Stomach (tissue), 4 donors: Measurements from ENCODE around the gene SBF2.

Source experiments
- EP300 ChIP-seq: sonication (generic); formaldehyde crosslinking; IDR thresholded peaks from one replicate; pipeline ENCODE4 v1.6.1; 2017; ENCODE audit warnings: antibody characterized with exemption
- TF ChIP-seq, protein P1 (sequence below), 7 experiments: fragments of 450-650 bp in 4 of 7; fragments of 200-600 bp in 3 of 7; sonication (generic) in 3 of 7; IDR thresholded peaks; one replicate each; pipeline ENCODE4 v1.5.1; 2016 to 2019; ENCODE audit warnings: antibody characterized with exemption in 7 of 7, control low read depth in 2 of 7, mild to moderate bottlenecking in 1 of 7

DNA sequence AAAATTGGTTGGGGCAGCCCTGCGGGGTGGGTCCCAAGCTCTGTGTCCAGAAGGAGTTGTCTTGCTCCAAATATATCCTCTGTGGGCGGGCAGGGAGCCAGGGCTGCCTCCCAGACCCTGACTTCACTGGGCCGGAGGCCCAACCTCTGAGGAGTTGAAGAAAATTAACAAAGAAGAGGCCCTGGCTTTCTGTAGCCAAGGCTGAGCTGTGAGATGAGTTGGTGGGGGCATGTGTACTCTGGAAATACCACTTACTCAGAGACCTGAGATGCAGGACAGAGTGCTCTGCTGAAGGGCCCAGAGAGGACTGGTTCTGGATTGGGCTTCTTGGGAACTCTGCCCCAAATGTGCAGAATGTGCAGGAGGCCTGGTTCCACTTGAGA, 533.8 kb downstream of the SBF2 start:
- TF ChIP-seq EP300, result no peak
- TF ChIP-seq, protein P1, sequence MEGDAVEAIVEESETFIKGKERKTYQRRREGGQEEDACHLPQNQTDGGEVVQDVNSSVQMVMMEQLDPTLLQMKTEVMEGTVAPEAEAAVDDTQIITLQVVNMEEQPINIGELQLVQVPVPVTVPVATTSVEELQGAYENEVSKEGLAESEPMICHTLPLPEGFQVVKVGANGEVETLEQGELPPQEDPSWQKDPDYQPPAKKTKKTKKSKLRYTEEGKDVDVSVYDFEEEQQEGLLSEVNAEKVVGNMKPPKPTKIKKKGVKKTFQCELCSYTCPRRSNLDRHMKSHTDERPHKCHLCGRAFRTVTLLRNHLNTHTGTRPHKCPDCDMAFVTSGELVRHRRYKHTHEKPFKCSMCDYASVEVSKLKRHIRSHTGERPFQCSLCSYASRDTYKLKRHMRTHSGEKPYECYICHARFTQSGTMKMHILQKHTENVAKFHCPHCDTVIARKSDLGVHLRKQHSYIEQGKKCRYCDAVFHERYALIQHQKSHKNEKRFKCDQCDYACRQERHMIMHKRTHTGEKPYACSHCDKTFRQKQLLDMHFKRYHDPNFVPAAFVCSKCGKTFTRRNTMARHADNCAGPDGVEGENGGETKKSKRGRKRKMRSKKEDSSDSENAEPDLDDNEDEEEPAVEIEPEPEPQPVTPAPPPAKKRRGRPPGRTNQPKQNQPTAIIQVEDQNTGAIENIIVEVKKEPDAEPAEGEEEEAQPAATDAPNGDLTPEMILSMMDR (IDR thresholded peaks at IDR 0.05), result no peak
